Measurements from ENCODE around the gene ANXA8.
"Not testable (repeated sequence)": the region's sequence is repeated elsewhere in the genome, so short reads cannot be mapped to it uniquely, and the experiment has no call there.

- TF ChIP-seq CTCF, POLR2AphosphoS5, POLR2A (IDR thresholded peaks at IDR 0.05): not testable (repeated sequence)
These were observed at the start of gene ANXA8 for GRCh38 chr10:47483923-47484322.
